Kidney (tissue), 14 donors: ENCODE data around the gene PECR. TPM values are rescaled to one million over a fixed set of nuclear protein-coding genes. Genes with fewer than 3 reads are reported as not detected.

Experiments used
- DNase-seq, 5 donors: peaks; one replicate each; pipeline ENCODE4 v3.0.0-alpha.2; 2013 to 2020
- FAIRE-seq: peaks from 2 replicates; lab custom pipeline; 2012; peaks lifted over from hg19 to GRCh38; lab: Jason Lieb, UNC
- H3K27ac ChIP-seq, 2 donors: one replicate each; pipeline ENCODE4 v1.7.0; 2013; ENCODE audit warnings: low read depth in 2 of 2, low read length in 2 of 2, inconsistent platforms in 1 of 2
- H3K27me3 ChIP-seq: one replicate; pipeline ENCODE4 v1.7.1; 2013; ENCODE audit warnings: low read length, inconsistent platforms; ENCODE audit not compliant: control insufficient read depth, insufficient read depth
- H3K36me3 ChIP-seq, 3 donors: one replicate each; pipeline versions ENCODE4 v1.7.0 to v1.7.1; 2013; ENCODE audit warnings: low read length in 3 of 3, control low read depth in 1 of 3, inconsistent platforms in 1 of 3; ENCODE audit not compliant: insufficient read depth in 3 of 3, control insufficient read depth in 2 of 3
- H3K4me1 ChIP-seq, 3 donors: one replicate each; pipeline versions ENCODE4 v1.7.0 to v1.7.1; 2013; ENCODE audit warnings: low read length in 3 of 3, inconsistent platforms in 1 of 3, low read depth in 1 of 3; ENCODE audit not compliant: control insufficient read depth in 2 of 3, insufficient read depth in 2 of 3
- H3K4me3 ChIP-seq, 3 donors: one replicate each; pipeline versions ENCODE4 v1.7.0 to v1.8.1; 2013; ENCODE audit warnings: low read length in 3 of 3, control low read depth in 1 of 3, inconsistent platforms in 1 of 3
- H3K9ac ChIP-seq, 3 donors: one replicate each; pipeline versions ENCODE4 v1.7.0 to v1.7.1; 2013; ENCODE audit warnings: low read length in 3 of 3, control low read depth in 1 of 3, inconsistent platforms in 1 of 3
- H3K9me3 ChIP-seq, 3 donors: one replicate each; pipeline versions ENCODE4 v1.7.0 to v1.7.1; 2013; ENCODE audit warnings: low read length in 3 of 3, control low read depth in 1 of 3, inconsistent platforms in 1 of 3; ENCODE audit not compliant: control insufficient read depth in 2 of 3, insufficient read depth in 1 of 3
- CTCF ChIP-seq: IDR thresholded peaks from 3 replicates; pipeline ENCODE4 v1.5.1; 2012; ENCODE audit warnings: mild to moderate bottlenecking, moderate library complexity, borderline replicate concordance; ENCODE audit not compliant: insufficient read depth; ENCODE audit errors: extremely low read depth
- intact Hi-C: fragments of 100-400 bp; cut with DNase I; formaldehyde crosslinking; loops from one replicate; pipeline ENCODE4 v1.11.1; 2022
- polyA plus RNA-seq: library from polyadenylated mRNA; stranded (reverse); fragments of 350-450 nt; fragmentation: Illumina TruSeq; extraction: RNeasy Lipid Tissue Mini Kit (QIAGEN cat#74804); gene quantifications from one replicate; pipeline ENCODE4 v1.2.3, GENCODE V29; 2014; ENCODE audit warnings: low read depth, low replicate concordance; ENCODE audit not compliant: insufficient read depth
- total RNA-seq: library from RNA; stranded (reverse); fragmentation: NEBNext Ultra II Directional; extraction: Animal tissue kit (Norgen Biotek cat#: 25700); gene quantifications from one replicate; pipeline ENCODE4 v1.2.1, GENCODE V29; 2021
- donor health status: control.
- donor health status: control.
- donor health status: control.
- donor health status: control.
- donor health status: control.
- donor health status: DM: yes; HTN: yes; CAD: no.
- donor health status: Normal renal cell carcinoma (clear cell type).

Gene PECR
- total and polyA plus RNA-seq, 2 donors from 2014 or later: 28.4 to 36.0 TPM

DNA sequence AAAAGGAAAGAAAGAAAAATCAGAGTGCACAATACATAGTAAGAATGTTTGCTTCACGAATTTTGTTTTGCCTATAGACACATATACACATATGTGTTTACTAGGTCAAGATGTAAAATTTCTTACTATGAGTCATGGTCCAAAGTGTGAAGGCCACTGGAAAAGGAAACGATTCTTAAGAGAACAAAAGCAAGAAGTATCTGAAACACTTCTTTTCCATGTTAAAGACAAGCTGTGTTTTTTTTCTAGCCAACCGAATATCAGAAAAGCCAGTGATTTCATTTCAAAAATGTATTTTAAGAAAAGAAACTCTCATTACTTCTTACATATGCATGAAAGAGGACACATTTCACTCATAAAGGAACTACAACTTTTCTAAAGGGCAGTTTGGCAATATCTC, 24.9 kb downstream of the PECR start:
- no peak for DNase-seq
- Histone ChIP-seq H3K9ac (no peak overlapping the region), H3K27ac (peak overlapping the region; percentile 1 to 71), H3K4me3 (no peak overlapping the region), H3K27me3 (no peaks in the 10 kb centered on the region), H3K4me1 (peaks cover 9 to 14% (median 13%) of the 10 kb centered on the region in 3 donors), H3K9me3 (no peaks in the 10 kb centered on the region), H3K36me3 (no peaks in the 10 kb centered on the region)
- no peak for TF ChIP-seq CTCF
- FAIRE-seq: no peak
- intact Hi-C loops: no loop called here

GRCh38 chr2:216055680-216056079, 25.9 kb downstream of the PECR start:
- peak in 3 of 5 donors; percentile 48 to 87 (median 77) for DNase-seq
- TF ChIP-seq CTCF: no peak
- Histone ChIP-seq H3K36me3 (no peaks in the 10 kb centered on the region), H3K9me3 (no peaks in the 10 kb centered on the region), H3K27ac (peak overlapping the region in 1 of 2 donors; percentile 71), H3K27me3 (no peaks in the 10 kb centered on the region), H3K4me1 (peaks cover 9 to 14% (median 13%) of the 10 kb centered on the region in 3 donors), H3K4me3 (no peak overlapping the region), H3K9ac (no peak overlapping the region)
- FAIRE-seq: no peak
- intact Hi-C loops: no loop called here

DNA sequence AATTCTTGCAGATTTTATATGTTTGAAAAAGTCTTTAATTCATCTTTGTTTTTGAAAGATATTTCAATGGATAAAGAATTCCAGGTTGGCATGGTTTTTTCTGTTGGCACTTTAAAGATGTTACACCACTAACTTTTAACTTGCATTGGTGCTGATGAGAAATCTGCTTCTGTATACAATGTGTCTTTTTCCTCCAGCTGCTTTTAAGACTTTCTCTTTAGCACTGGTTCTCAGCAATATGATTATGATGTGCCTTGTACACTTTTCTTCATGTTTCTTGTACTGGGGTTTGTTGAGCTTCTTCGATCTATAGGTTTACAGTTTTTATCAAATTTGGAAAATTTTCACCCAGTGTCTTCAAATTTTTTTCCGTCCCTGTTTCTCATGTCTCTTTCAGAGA, 29.2 kb downstream of the PECR start:
- H3K9ac ChIP-seq: no peak overlapping the region
- intact Hi-C loops: no loop called here
- no peak for FAIRE-seq
- no peak for TF ChIP-seq CTCF
- DNase-seq: no peak
- H3K9me3 ChIP-seq: no peaks in the 10 kb centered on the region
- H3K27ac ChIP-seq: no peak overlapping the region
- no peaks in the 10 kb centered on the region for H3K27me3 ChIP-seq
- peaks cover 5 to 9% (median 8%) of the 10 kb centered on the region in 3 donors for H3K4me1 ChIP-seq
- H3K4me3 ChIP-seq: no peak overlapping the region
- peaks cover 0 to 7% (median 0%) of the 10 kb centered on the region in 3 donors for H3K36me3 ChIP-seq

DNA sequence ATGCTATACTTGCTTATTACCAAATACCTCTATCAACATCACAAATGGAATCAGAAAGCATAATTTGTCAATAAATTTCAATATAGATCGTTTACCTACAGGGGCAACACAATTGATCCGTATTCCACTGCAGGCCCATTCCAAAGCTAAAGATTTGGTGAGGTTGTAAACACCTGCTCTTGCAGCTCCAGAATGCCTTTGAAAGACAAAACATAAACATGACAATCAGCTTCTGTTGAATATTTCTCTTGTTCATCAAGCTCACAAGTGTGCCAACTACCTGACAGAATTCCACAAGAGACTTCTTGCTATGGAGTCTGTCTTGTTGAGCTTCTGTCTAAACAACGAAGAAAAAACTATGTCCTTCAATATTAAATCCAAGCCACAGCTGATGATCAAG, 30.3 kb downstream of the PECR start:
- no peak for FAIRE-seq
- no peak for DNase-seq
- no peaks in the 10 kb centered on the region for H3K9me3 ChIP-seq
- no peak overlapping the region for H3K4me3 ChIP-seq
- peaks cover 0 to 11% (median 0%) of the 10 kb centered on the region in 3 donors for H3K36me3 ChIP-seq
- no peak for TF ChIP-seq CTCF
- no peak overlapping the region for H3K9ac ChIP-seq
- intact Hi-C loops: no loop called here
- no peak overlapping the region for H3K27ac ChIP-seq
- H3K4me1 ChIP-seq: peaks cover 5 to 7% (median 5%) of the 10 kb centered on the region in 3 donors
- H3K27me3 ChIP-seq: no peaks in the 10 kb centered on the region
